Thyroid gland (tissue), 4 donors: Measurements from ENCODE around the gene ESX1. TPM values are rescaled to one million over a fixed set of nuclear protein-coding genes. Genes with fewer than 3 reads are reported as not detected.

Experiments used
- DNase-seq, 2 donors: peaks; one replicate each; pipeline ENCODE4 v3.0.0-alpha.2; 2019
- H3K27ac ChIP-seq, 3 donors: fragments of 200-600 bp; sonication (generic); 1 replicate in 2 of 3; 2 replicates in 1 of 3; pipeline ENCODE4 v1.5.1; 2016 to 2019; ENCODE audit warnings: mild to moderate bottlenecking in 1 of 3, moderate library complexity in 1 of 3
- H3K27me3 ChIP-seq: fragments of 200-600 bp; sonication (generic); one replicate; pipeline ENCODE4 v1.5.1; 2019
- H3K36me3 ChIP-seq, 2 donors: fragments of 200-600 bp; sonication (generic); one replicate each; pipeline ENCODE4 v1.5.1; 2016 to 2019
- H3K4me1 ChIP-seq, 2 donors: fragments of 200-600 bp; sonication (generic); one replicate each; pipeline ENCODE4 v1.5.1; 2017 to 2019
- H3K4me3 ChIP-seq, 3 donors: fragments of 200-600 bp; sonication (generic); replicated peaks in 1 of 3; 1 replicate in 2 of 3; 2 replicates in 1 of 3; pipeline ENCODE4 v1.5.1; 2016; ENCODE audit warnings: mild to moderate bottlenecking in 1 of 3
- H3K9me3 ChIP-seq: fragments of 200-600 bp; sonication (generic); one replicate; pipeline ENCODE4 v1.5.1; 2017
- POLR2A ChIP-seq, 2 donors: fragments of 450-650 bp; IDR thresholded peaks; one replicate each; pipeline ENCODE4 v1.6.1; 2017; ENCODE audit warnings: antibody characterized with exemption in 2 of 2, mild to moderate bottlenecking in 2 of 2, moderate library complexity in 1 of 2
- WGBS, 2 donors: methylation state at CpG; one replicate each; pipeline ENCODE4 v1.1.5; 2017; 5-methylcytosine and 5-hydroxymethylcytosine counted together
- intact Hi-C: fragments of 100-400 bp; cut with DNase I; formaldehyde crosslinking; loops from one replicate; pipeline ENCODE4 v1.15.1; 2023
- total RNA-seq, 4 donors: library from RNA; depleted of rRNA; stranded (reverse); fragments of >200 nt; gene quantifications; one replicate each; pipeline ENCODE4 v1.2.3, GENCODE V29; 2016
- TF ChIP-seq, protein P1 (sequence below), 6 experiments: fragments of 200-600 bp in 3 of 6; fragments of 450-650 bp in 3 of 6; sonication (generic) in 3 of 6; IDR thresholded peaks; one replicate each; pipeline ENCODE4 v1.5.1; 2016 to 2019; ENCODE audit warnings: antibody characterized with exemption in 6 of 6, mild to moderate bottlenecking in 2 of 6, inconsistent platforms in 1 of 6, moderate library complexity in 1 of 6

ESX1 gene
- total RNA-seq, 4 donors from 2014 or later, result not detected

DNA sequence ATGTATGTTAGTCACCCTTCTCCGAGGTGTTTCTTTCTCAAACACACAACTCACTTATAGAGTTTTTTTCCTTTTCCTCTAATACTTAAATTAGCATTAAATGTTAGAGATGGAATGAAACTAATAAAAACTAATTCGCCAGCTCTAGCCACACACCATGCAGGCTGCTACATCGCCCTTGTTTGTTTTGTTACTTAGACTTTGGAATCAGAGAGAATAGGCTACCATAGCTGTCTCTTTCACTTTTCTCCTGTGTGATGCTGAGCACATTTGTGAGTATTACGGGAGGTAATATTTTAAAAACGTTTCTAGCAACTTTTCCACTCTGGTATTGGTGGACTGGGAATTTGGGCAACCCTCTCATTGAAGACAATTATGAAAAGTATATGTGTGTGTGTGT, 43.5 kb downstream of the ESX1 start:
- Histone ChIP-seq H3K27ac (no peak overlapping the region), H3K4me3 (no peak overlapping the region), H3K27me3 (no peaks in the 10 kb centered on the region), H3K9me3 (no peaks in the 10 kb centered on the region), H3K36me3 (no peaks in the 10 kb centered on the region), H3K4me1 (no peaks in the 10 kb centered on the region)
- TF ChIP-seq POLR2A (IDR thresholded peaks at IDR 0.05), result no peak
- TF ChIP-seq, protein P1, sequence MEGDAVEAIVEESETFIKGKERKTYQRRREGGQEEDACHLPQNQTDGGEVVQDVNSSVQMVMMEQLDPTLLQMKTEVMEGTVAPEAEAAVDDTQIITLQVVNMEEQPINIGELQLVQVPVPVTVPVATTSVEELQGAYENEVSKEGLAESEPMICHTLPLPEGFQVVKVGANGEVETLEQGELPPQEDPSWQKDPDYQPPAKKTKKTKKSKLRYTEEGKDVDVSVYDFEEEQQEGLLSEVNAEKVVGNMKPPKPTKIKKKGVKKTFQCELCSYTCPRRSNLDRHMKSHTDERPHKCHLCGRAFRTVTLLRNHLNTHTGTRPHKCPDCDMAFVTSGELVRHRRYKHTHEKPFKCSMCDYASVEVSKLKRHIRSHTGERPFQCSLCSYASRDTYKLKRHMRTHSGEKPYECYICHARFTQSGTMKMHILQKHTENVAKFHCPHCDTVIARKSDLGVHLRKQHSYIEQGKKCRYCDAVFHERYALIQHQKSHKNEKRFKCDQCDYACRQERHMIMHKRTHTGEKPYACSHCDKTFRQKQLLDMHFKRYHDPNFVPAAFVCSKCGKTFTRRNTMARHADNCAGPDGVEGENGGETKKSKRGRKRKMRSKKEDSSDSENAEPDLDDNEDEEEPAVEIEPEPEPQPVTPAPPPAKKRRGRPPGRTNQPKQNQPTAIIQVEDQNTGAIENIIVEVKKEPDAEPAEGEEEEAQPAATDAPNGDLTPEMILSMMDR (IDR thresholded peaks at IDR 0.05), result no peak
- no peak for DNase-seq
- intact Hi-C loops, result no loop called here
- WGBS, 2 donors, result 80 to 81% methylated on average over 5 of the region's 5 CpGs

DNA sequence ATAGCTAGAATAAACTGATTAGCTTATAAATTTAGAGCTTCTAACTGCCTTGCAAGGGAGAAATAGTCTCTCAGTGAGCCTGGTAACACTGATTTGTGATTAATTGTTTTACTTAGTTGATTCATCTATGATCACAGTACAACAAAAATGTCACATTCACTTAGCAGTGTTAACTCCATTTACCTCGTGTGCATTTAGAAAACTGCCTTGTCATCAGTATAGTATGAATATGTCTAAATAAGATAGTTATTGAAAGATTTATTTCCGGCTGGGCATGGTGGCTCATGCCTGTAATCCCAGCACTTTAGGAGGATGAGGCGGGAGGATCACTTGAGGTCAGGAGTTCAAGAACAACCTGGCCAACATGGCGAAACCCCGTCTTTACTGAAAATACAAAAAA, 49.2 kb downstream of the ESX1 start:
- Histone ChIP-seq H3K27me3 (no peaks in the 10 kb centered on the region), H3K27ac (no peak overlapping the region), H3K4me3 (no peak overlapping the region), H3K36me3 (no peaks in the 10 kb centered on the region), H3K9me3 (no peaks in the 10 kb centered on the region), H3K4me1 (no peaks in the 10 kb centered on the region)
- 88 to 91% methylated on average over 5 of the region's 5 CpGs for WGBS, 2 donors
- no peak for DNase-seq
- intact Hi-C loops, result no loop called here
- TF ChIP-seq, protein P1 (IDR thresholded peaks at IDR 0.05), result no peak
- no peak for TF ChIP-seq POLR2A (IDR thresholded peaks at IDR 0.05)

Other genes with a start within 250 kb of the ESX1 start
- gene H2BW1, start 241.2 kb downstream of the ESX1 start, total RNA-seq, result not detected
- gene H2BW2, start 215.0 kb downstream of the ESX1 start, total RNA-seq, result not detected
- 1 to 10 TPM in 1 of 4 donors, under 1 TPM in 3; 0.45 to 1.0 (median 0.65) TPM for gene TMSB15C, start 178.7 kb downstream of the ESX1 start, total RNA-seq
- gene ZCCHC18, start 142.4 kb downstream of the ESX1 start, total RNA-seq, result under 1 TPM in 2 of 4 donors, not detected in 2; 0.21 to 0.67 TPM
- 10 to 100 TPM; 13.3 to 25.7 (median 21.6) TPM for gene SLC25A53, start 97.9 kb downstream of the ESX1 start, total RNA-seq
- 10 to 100 TPM; 36.3 to 51.9 (median 41.9) TPM for gene FAM199X, start 88.5 kb downstream of the ESX1 start, total RNA-seq